WERI-Rb-1 (cell line): ENCODE results near the gene CDK6.

Experiments used
- DNase-seq: peaks from one replicate; pipeline ENCODE4 v3.0.0-alpha.2; 2020
- H3K27ac ChIP-seq: fragments of 250-450 bp; sonication (Bioruptor Pico); 2 replicates; pipeline ENCODE4 v1.5.1; 2020; ENCODE audit warnings: mild to moderate bottlenecking, moderate library complexity
- H3K27me3 ChIP-seq: fragments of 250-450 bp; sonication (Bioruptor Pico); 2 replicates; pipeline ENCODE4 v1.5.1; 2021; ENCODE audit warnings: mild to moderate bottlenecking, low read depth, moderate library complexity; ENCODE audit not compliant: insufficient read depth, severe bottlenecking
- H3K36me3 ChIP-seq: fragments of 250-450 bp; sonication (Bioruptor Pico); 2 replicates; pipeline ENCODE4 v1.5.1; 2020; ENCODE audit warnings: mild to moderate bottlenecking, moderate library complexity
- H3K4me3 ChIP-seq: 2 replicates; pipeline ENCODE4 v1.5.1; 2011; ENCODE audit warnings: low read depth, mild to moderate bottlenecking, control low read depth, low read length
- H3K9me3 ChIP-seq: fragments of 250-450 bp; sonication (Bioruptor Pico); 2 replicates; pipeline ENCODE4 v1.5.1; 2021; ENCODE audit warnings: mild to moderate bottlenecking, moderate library complexity; ENCODE audit not compliant: severe bottlenecking
- CTCF ChIP-seq: IDR thresholded peaks from 2 replicates; pipeline ENCODE4 v1.5.1; 2011; ENCODE audit warnings: low read depth, mild to moderate bottlenecking, control low read depth, inconsistent platforms, low read length

CDK6 gene

GRCh38 chr7:92766461-92767003, 69.8 kb downstream of the CDK6 start:
- DNase-seq = no peak
- TF ChIP-seq CTCF = no peak

GRCh38 chr7:92765725-92766124, 70.6 kb downstream of the CDK6 start:
- Histone ChIP-seq H3K4me3 (no peak overlapping the region), H3K9me3 (no peaks in the 10 kb centered on the region), H3K27ac (no peak overlapping the region), H3K27me3 (no peaks in the 10 kb centered on the region), H3K36me3 (no peaks in the 10 kb centered on the region)
- no peak for TF ChIP-seq CTCF
- DNase-seq = no peak

More at GRCh38 chr7:92766461-92767003, 69.8 kb downstream of the CDK6 start:
- H3K9me3 ChIP-seq = no peaks in the 10 kb centered on the region
- H3K27ac ChIP-seq = no peak overlapping the region
- H3K27me3 ChIP-seq = no peaks in the 10 kb centered on the region
- no peak overlapping the region for H3K4me3 ChIP-seq
- no peaks in the 10 kb centered on the region for H3K36me3 ChIP-seq

GRCh38 chr7:92763636-92764423, 72.5 kb downstream of the CDK6 start:
- peak; percentile 16 for DNase-seq
- Histone ChIP-seq H3K27ac (no peak overlapping the region), H3K27me3 (no peaks in the 10 kb centered on the region), H3K36me3 (no peaks in the 10 kb centered on the region), H3K9me3 (no peaks in the 10 kb centered on the region), H3K4me3 (no peak overlapping the region)
- no peak for TF ChIP-seq CTCF

- no peak for DNase-seq
- H3K27ac ChIP-seq = no peak overlapping the region
Measured at GRCh38 chr7:92762851-92763250, 73.5 kb downstream of the CDK6 start.

GRCh38 chr7:92761391-92762097, 74.8 kb downstream of the CDK6 start:
- H3K27ac ChIP-seq = no peak overlapping the region
- no peaks in the 10 kb centered on the region for H3K27me3 ChIP-seq
- H3K36me3 ChIP-seq = no peaks in the 10 kb centered on the region
- H3K9me3 ChIP-seq = no peaks in the 10 kb centered on the region
- no peak for TF ChIP-seq CTCF
- no peak for DNase-seq
- H3K4me3 ChIP-seq = no peak overlapping the region

More at GRCh38 chr7:92762851-92763250, 73.5 kb downstream of the CDK6 start:
- H3K4me3 ChIP-seq = no peak overlapping the region
- H3K9me3 ChIP-seq = no peaks in the 10 kb centered on the region
- no peaks in the 10 kb centered on the region for H3K36me3 ChIP-seq
- H3K27me3 ChIP-seq = no peaks in the 10 kb centered on the region
- TF ChIP-seq CTCF = no peak
